K562 (cell line): ENCODE results near the gene PLD3. TPM values are rescaled to one million over a fixed set of nuclear protein-coding genes. Genes with fewer than 3 reads are reported as not detected.

ENCODE experiments used
- ATF4 ChIP-seq: fragments of 450-650 bp; formaldehyde crosslinking; IDR thresholded peaks from 2 replicates; pipeline ENCODE4 v1.4.0; 2022; ENCODE audit warnings: mild to moderate bottlenecking, moderate library complexity
- DACH1 ChIP-seq: fragments of 450-650 bp; IDR thresholded peaks from 2 replicates; pipeline ENCODE4 v1.6.1; 2018; ENCODE audit not compliant: partially characterized antibody
- EGR1 ChIP-seq: fragments of 450-650 bp; conservative IDR thresholded peaks from 2 replicates; pipeline ENCODE4 v1.6.1; 2017; ENCODE audit warnings: mild to moderate bottlenecking
- FOSL1 ChIP-seq: fragments of 200-800 bp; sonication (Bioruptor generic); conservative IDR thresholded peaks from 2 replicates; pipeline ENCODE4 v1.6.1; 2016; ENCODE audit warnings: missing genetic modification characterization, missing compliant biosample characterization
- MECOM ChIP-seq: fragments of 250-450 bp; sonication (Bioruptor Pico); IDR thresholded peaks from 2 replicates; pipeline ENCODE4 v1.8.0; 2022; ENCODE audit warnings: inconsistent platforms
- NCOA4 ChIP-seq: fragments of 450-650 bp; IDR thresholded peaks from 2 replicates; pipeline ENCODE4 v1.6.1; 2018; ENCODE audit warnings: mild to moderate bottlenecking; ENCODE audit not compliant: partially characterized antibody
- NFE2 ChIP-seq: IDR thresholded peaks from 2 replicates; pipeline ENCODE4 v1.6.1; 2014; ENCODE audit warnings: antibody characterized with exemption, low read depth
- NFXL1 ChIP-seq: fragments of 450-650 bp; formaldehyde crosslinking; IDR thresholded peaks from 2 replicates; pipeline ENCODE4 v1.4.0; 2021; ENCODE audit warnings: mild to moderate bottlenecking
- NFYB ChIP-seq: IDR thresholded peaks from 2 replicates; pipeline ENCODE4 v1.6.1; 2011; ENCODE audit warnings: mild to moderate bottlenecking, moderate library complexity; ENCODE audit not compliant: insufficient read length; ENCODE audit errors: extremely low read depth
- PHTF2 ChIP-seq: fragments of 250-450 bp; sonication (Bioruptor Pico); IDR thresholded peaks from 2 replicates; pipeline ENCODE4 v1.5.0; 2021; ENCODE audit warnings: mild to moderate bottlenecking
- RHOXF2B ChIP-seq: fragments of 250-450 bp; sonication (Bioruptor Pico); conservative IDR thresholded peaks from 2 replicates; pipeline ENCODE4 v1.5.1; 2021
- SRSF1 ChIP-seq: fragments of 200-400 bp; formaldehyde crosslinking; IDR thresholded peaks from 2 replicates; pipeline ENCODE4 v1.6.1; 2017; ENCODE audit warnings: mild to moderate bottlenecking, low read depth, low read length, moderate library complexity
- TBL1XR1 ChIP-seq, 2 experiments: IDR thresholded peaks; 2 replicates each; pipeline ENCODE4 v1.6.1; 2012; ENCODE audit warnings: improper control_type of control experiment in 2 of 2, low read length in 2 of 2, mild to moderate bottlenecking in 1 of 2
- TOE1 ChIP-seq, 2 experiments: fragments of 450-650 bp in 1 of 2; sonication (generic) in 1 of 2; formaldehyde crosslinking in 1 of 2; IDR thresholded peaks; 2 replicates each; pipeline versions ENCODE4 v1.7.1 to v1.8.0; 2016 to 2022; ENCODE audit warnings: borderline replicate concordance in 2 of 2, mild to moderate bottlenecking in 2 of 2, antibody characterized with exemption in 1 of 2, inconsistent platforms in 1 of 2, low read depth in 1 of 2, missing genetic modification reagents in 1 of 2, moderate library complexity in 1 of 2
- ZBTB7A ChIP-seq: IDR thresholded peaks from 2 replicates; pipeline ENCODE4 v1.6.1; 2011; ENCODE audit warnings: low read depth, mild to moderate bottlenecking, low read length, moderate library complexity, borderline replicate concordance; ENCODE audit not compliant: control insufficient read depth
- ZNF24 ChIP-seq: fragments of 450-650 bp; IDR thresholded peaks from 2 replicates; pipeline ENCODE4 v1.6.1; 2016
- ZNF253 ChIP-seq: fragments of 250-450 bp; sonication (Bioruptor Pico); conservative IDR thresholded peaks from 2 replicates; pipeline ENCODE4 v1.6.1; 2021; ENCODE audit warnings: mild to moderate bottlenecking
- ZNF436 ChIP-seq: fragments of 250-450, 450-650 bp; sonication (Bioruptor Pico); formaldehyde crosslinking; IDR thresholded peaks from 2 replicates; pipeline ENCODE4 v1.7.0; 2020; ENCODE audit warnings: mild to moderate bottlenecking
- ZSCAN29 ChIP-seq: fragments of 450-650 bp; IDR thresholded peaks from 2 replicates; pipeline ENCODE4 v1.6.1; 2017
- polyA plus RNA-seq, 8 experiments: library from polyadenylated mRNA; depleted of rRNA in 4 of 8; stranded (reverse) in 5 of 8; unstranded in 3 of 8; fragments of >200 nt; fragmentation: Nextera tagmentation in 2 of 8; fragmentation: Illumina TruSeq in 1 of 8; extraction: Ambion mirVana in 2 of 8; extraction: Trizol in 1 of 8; gene quantifications; 2 replicates each; pipeline versions ENCODE4 v1.2.1 to v1.2.3, GENCODE V29; 2011 to 2014; ENCODE audit warnings: inconsistent platforms in 1 of 8, missing spikeins in 1 of 8
- total RNA-seq, 7 experiments: library from RNA; depleted of rRNA in 6 of 7; stranded (reverse); fragments of >200 nt in 6 of 7; fragmentation: Illumina TruSeq in 2 of 7; extraction: Trizol in 2 of 7; gene quantifications; 2 replicates each; pipeline versions ENCODE4 v1.2.1 to v1.2.3, GENCODE V29; 2011 to 2021; ENCODE audit warnings: low replicate concordance in 1 of 7
- TF ChIP-seq, protein P1 (sequence below): fragments of 450-650 bp; formaldehyde crosslinking; conservative IDR thresholded peaks from 2 replicates; pipeline ENCODE4 v1.4.0; 2022; ENCODE audit warnings: mild to moderate bottlenecking, missing genetic modification characterization
- TF ChIP-seq, protein P2 (sequence below): sonication (generic); formaldehyde crosslinking; IDR thresholded peaks from 2 replicates; pipeline ENCODE4 v1.8.0; 2022; ENCODE audit warnings: missing genetic modification reagents, mild to moderate bottlenecking, moderate library complexity, borderline replicate concordance

PLD3 gene
- total and polyA plus RNA-seq, 9 of the 15 experiments (the other 6 are each of a cell fraction or from before 2014, with no cell fraction given) = 2.3 to 128 (median 72.7) TPM

DNA sequence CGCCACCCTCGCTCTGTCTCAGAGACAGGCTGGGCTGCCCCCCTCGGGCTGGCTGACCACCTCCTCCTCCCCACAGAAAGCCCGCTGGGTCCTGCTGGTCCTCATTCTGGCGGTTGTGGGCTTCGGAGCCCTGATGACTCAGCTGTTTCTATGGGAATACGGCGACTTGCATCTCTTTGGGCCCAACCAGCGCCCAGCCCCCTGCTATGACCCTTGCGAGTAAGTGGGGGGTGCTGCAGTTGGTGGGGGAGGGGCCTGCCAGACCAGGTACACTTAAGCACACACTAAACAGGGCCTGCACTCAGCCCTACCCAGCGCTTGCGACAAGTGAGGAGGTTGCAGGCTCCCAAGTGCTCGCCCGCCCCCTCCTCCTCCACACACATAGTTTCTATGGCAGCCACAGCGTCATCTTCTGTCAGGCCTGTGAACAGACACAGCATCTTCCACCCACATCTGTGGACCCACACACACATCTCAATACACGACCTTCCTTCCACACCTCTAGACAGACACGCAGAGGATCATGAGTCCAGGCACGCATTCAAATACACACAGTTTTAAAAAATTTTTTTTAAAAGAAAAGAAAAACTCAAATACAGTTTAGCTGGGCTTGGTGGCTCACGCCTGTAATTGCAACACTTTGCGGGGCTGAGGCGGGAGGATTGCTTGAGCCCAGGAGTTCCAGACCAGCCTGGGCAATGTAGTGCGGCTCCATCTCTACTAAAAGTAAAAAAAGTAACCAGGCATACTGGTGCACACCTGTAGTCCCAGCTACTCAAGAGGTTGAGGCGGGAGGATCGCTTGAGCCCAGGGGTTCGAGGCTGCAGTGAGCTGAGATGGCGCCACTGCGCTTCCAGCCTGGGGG lies 18.4 kb downstream of the PLD3 start (continued):
- TF ChIP-seq, protein P1, sequence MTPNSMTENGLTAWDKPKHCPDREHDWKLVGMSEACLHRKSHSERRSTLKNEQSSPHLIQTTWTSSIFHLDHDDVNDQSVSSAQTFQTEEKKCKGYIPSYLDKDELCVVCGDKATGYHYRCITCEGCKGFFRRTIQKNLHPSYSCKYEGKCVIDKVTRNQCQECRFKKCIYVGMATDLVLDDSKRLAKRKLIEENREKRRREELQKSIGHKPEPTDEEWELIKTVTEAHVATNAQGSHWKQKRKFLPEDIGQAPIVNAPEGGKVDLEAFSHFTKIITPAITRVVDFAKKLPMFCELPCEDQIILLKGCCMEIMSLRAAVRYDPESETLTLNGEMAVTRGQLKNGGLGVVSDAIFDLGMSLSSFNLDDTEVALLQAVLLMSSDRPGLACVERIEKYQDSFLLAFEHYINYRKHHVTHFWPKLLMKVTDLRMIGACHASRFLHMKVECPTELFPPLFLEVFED (CRISPR knock-in tag) = no peak
- TF ChIP-seq DACH1 = no peak
- TF ChIP-seq EGR1 = peak; percentile 95
- TF ChIP-seq NFYB = no peak
- TF ChIP-seq ZNF24 = no peak
- TF ChIP-seq NCOA4 = no peak
- TF ChIP-seq ZSCAN29 = no peak
- TF ChIP-seq ZNF253 (CRISPR knock-in tag) = no peak
- TF ChIP-seq ZNF436 (CRISPR knock-in tag) = no peak
- no peak for TF ChIP-seq SRSF1
- TF ChIP-seq, protein P2, sequence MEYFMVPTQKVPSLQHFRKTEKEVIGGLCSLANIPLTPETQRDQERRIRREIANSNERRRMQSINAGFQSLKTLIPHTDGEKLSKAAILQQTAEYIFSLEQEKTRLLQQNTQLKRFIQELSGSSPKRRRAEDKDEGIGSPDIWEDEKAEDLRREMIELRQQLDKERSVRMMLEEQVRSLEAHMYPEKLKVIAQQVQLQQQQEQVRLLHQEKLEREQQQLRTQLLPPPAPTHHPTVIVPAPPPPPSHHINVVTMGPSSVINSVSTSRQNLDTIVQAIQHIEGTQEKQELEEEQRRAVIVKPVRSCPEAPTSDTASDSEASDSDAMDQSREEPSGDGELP = 0 out of 2 replicates have a peak, but pooled peaks have one; percentile 22
- no peak for TF ChIP-seq TOE1 (IDR thresholded peaks at IDR 0.05; ENCODE audit: borderline replicate concordance)
- no peak for TF ChIP-seq TOE1 (CRISPR knock-in tag; IDR thresholded peaks at IDR 0.05; ENCODE audit: borderline replicate concordance, low read depth)
- no peak for TF ChIP-seq PHTF2 (CRISPR knock-in tag)
- no peak for TF ChIP-seq NFXL1 (CRISPR knock-in tag)
- peak; percentile 43; the same call in 1 of the 2 replicates for TF ChIP-seq ZBTB7A
- TF ChIP-seq ATF4 (CRISPR knock-in tag) = no peak
- peak; percentile 89 for TF ChIP-seq NFE2
- no peak for TF ChIP-seq MECOM
- no peak for TF ChIP-seq FOSL1 (tag)
- TF ChIP-seq TBL1XR1 (IDR thresholded peaks at IDR 0.05; ENCODE audit: low read length in 2 of 2) = no peak
- TF ChIP-seq RHOXF2B (CRISPR knock-in tag) = no peak
